Pancreas (tissue), 10 donors: ENCODE measurements around the gene HAGHL. TPM values are rescaled to one million over a fixed set of nuclear protein-coding genes. Genes with fewer than 3 reads are reported as not detected.

Experiments used
- ATAC-seq, 4 donors: fragments of 200-7000 bp; cut with Tn5 transposase; one replicate each; pipeline versions ENCODE4 v1.8.0 to v1.9.1; 2020; ENCODE audit warnings: mild to moderate bottlenecking in 4 of 4, moderate library complexity in 4 of 4
- DNase-seq, 6 donors: peaks; one replicate each; pipeline ENCODE4 v3.0.0-alpha.2; 2020
- FAIRE-seq: peaks from 2 replicates; lab custom pipeline; 2012; peaks lifted over from hg19 to GRCh38; lab: Jason Lieb, UNC
- H3K27ac ChIP-seq, 4 donors: fragments of 200-600 bp; sonication (generic); 1 replicate in 3 of 4; 2 replicates in 1 of 4; pipeline versions ENCODE4 v1.5.0 to v1.8.0; 2020
- H3K27me3 ChIP-seq, 4 donors: fragments of 200-600 bp; one replicate each; pipeline ENCODE4 v1.8.0; 2021
- H3K36me3 ChIP-seq, 3 donors: fragments of 200-600 bp; sonication (generic) in 1 of 3; one replicate each; pipeline versions ENCODE4 v1.5.0 to v1.8.0; 2020 to 2021
- H3K4me1 ChIP-seq, 3 donors: fragments of 200-600 bp; one replicate each; pipeline ENCODE4 v1.8.0; 2021
- H3K4me3 ChIP-seq, 4 donors: fragments of 200-600 bp; sonication (generic) in 2 of 4; one replicate each; pipeline versions ENCODE4 v1.5.0 to v1.8.0; 2020 to 2021
- H3K9me3 ChIP-seq, 4 donors: fragments of 200-600 bp; one replicate each; pipeline ENCODE4 v1.8.0; 2021
- WGBS, 2 donors: extraction: QIAGEN DNeasy Blood & Tissue Kit; methylation state at CpG; one replicate each; pipeline ENCODE4 v1.1.7; 2013; 5-methylcytosine and 5-hydroxymethylcytosine counted together
- intact Hi-C, 3 donors: fragments of 100-400 bp; cut with DNase I; formaldehyde crosslinking; loops; one replicate each; pipeline versions ENCODE4 v1.11.1 to v1.14.2; 2022
- polyA plus RNA-seq, 2 donors: library from polyadenylated mRNA; stranded (reverse); fragments of 200-250 nt; gene quantifications; one replicate each; pipeline ENCODE4 v1.2.3, GENCODE V29; 2013
- total RNA-seq, 6 donors: library from RNA; stranded (reverse); fragmentation: NEBNext Ultra II Directional in 4 of 6; extraction: Animal tissue kit (Norgen Biotek cat#: 25700) in 4 of 6; gene quantifications; one replicate each; pipeline versions ENCODE4 v1.2.1 to v1.2.4, GENCODE V29; 2021 to 2023
- TF ChIP-seq, protein P1 (sequence below), 4 donors: fragments of 200-600 bp; sonication (generic) in 3 of 4; IDR thresholded peaks; one replicate each; pipeline versions ENCODE4 v1.5.0 to v1.8.0; 2021; ENCODE audit warnings: antibody characterized with exemption in 4 of 4
- donor health status: healthy with polysubstance abuse.
- donor health status: DM: no; HTN: no; CAD: no; lungs with moderate emphysema.
- donor health status: DM: no; HTN: no; CAD: no.
- donor health status: control.
- donor health status: control.
- donor health status: Bipolar disorder and iron deficiency.
- donor health status: DM: yes; HTN: yes; CAD: no.
- donor health status: DM: no; HTN: no; CAD: no.
- donor health status: DM: no; HTN: no; CAD: no.
- donor health status: DM: yes; HTN: yes; CAD: no.

The HAGHL gene
- total and polyA plus RNA-seq, 8 donors = 0.47 to 17.5 (median 1.6) TPM

DNA sequence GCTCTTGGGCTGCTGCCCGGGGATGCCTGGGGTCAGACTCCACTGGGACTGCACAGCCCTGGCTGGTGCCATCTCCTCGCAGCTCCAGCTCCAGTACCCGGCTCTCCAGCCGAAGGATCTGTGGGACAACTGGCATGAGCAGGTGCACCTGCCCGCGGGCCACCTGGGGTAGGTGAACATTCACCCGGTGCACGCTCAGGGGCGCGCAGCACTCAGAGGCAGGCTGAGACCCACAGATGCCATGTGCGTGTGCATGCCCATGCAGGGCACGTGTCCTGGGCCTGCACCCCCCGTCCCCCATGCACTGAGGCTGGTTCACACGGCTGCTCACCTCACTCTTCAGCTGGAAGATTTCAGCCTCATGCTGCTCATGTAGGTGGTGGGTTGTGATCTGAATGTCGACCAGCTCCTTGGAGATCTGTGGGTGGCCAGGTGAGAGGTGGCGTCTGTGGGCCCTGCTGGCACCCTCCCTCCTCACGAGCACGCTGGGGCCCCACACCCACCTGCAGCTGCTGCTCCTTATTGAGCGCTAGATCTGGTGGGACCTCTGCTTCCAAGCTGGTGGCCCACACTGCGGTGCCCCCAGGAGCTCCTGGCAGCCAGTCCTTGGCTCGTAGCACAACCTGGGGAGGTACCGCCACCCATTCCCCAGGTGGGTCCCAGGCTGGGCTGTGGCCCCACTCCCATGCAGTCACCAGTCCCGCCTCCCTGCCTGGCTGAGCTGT, 1.3 kb upstream of the HAGHL start:
- H3K36me3 ChIP-seq = no peaks in the 10 kb centered on the region
- DNase-seq (peak in 2 of 6 donors; percentile 33 to 80), FAIRE-seq (no peak), ATAC-seq (no peak)
- 46 to 60% methylated on average over 23 of the region's 23 CpGs for WGBS, 2 donors
- TF ChIP-seq, protein P1, sequence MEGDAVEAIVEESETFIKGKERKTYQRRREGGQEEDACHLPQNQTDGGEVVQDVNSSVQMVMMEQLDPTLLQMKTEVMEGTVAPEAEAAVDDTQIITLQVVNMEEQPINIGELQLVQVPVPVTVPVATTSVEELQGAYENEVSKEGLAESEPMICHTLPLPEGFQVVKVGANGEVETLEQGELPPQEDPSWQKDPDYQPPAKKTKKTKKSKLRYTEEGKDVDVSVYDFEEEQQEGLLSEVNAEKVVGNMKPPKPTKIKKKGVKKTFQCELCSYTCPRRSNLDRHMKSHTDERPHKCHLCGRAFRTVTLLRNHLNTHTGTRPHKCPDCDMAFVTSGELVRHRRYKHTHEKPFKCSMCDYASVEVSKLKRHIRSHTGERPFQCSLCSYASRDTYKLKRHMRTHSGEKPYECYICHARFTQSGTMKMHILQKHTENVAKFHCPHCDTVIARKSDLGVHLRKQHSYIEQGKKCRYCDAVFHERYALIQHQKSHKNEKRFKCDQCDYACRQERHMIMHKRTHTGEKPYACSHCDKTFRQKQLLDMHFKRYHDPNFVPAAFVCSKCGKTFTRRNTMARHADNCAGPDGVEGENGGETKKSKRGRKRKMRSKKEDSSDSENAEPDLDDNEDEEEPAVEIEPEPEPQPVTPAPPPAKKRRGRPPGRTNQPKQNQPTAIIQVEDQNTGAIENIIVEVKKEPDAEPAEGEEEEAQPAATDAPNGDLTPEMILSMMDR (IDR thresholded peaks at IDR 0.05) = no peak
- peaks cover 9 to 22% (median 17%) of the 10 kb centered on the region in 3 donors for H3K4me1 ChIP-seq
- H3K27me3 ChIP-seq = no peaks in the 10 kb centered on the region
- intact Hi-C loops = no loop called here
- no peak overlapping the region for H3K4me3 ChIP-seq
- no peak overlapping the region for H3K27ac ChIP-seq
- no peaks in the 10 kb centered on the region for H3K9me3 ChIP-seq

DNA sequence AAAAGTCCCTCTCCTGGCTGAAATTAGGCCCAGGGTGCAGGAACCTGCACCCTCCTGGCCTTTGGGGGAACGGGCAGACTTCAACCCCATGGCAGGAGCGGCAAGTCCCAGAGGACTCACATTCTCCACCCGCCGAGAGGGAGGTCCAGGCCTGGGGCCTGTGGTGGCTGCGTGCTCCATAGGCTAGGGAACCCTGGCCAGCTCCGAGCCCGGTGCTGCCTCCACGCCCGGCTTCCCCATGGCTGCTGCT, 793 bp upstream of the HAGHL start:
- FAIRE-seq = no peak
- H3K4me3 ChIP-seq = peak overlapping the region in 1 of 4 donors; percentile 49
- ATAC-seq = no peak
- no peak for DNase-seq
- intact Hi-C loops = no loop called here
- no peaks in the 10 kb centered on the region for H3K36me3 ChIP-seq
- peaks cover 9 to 22% (median 17%) of the 10 kb centered on the region in 3 donors for H3K4me1 ChIP-seq
- H3K27me3 ChIP-seq = no peaks in the 10 kb centered on the region
- H3K27ac ChIP-seq = no peak overlapping the region
- no peaks in the 10 kb centered on the region for H3K9me3 ChIP-seq
- TF ChIP-seq, protein P1 (IDR thresholded peaks at IDR 0.05) = no peak
- WGBS, 2 donors = 8% methylated on average over 9 of the region's 9 CpGs

DNA sequence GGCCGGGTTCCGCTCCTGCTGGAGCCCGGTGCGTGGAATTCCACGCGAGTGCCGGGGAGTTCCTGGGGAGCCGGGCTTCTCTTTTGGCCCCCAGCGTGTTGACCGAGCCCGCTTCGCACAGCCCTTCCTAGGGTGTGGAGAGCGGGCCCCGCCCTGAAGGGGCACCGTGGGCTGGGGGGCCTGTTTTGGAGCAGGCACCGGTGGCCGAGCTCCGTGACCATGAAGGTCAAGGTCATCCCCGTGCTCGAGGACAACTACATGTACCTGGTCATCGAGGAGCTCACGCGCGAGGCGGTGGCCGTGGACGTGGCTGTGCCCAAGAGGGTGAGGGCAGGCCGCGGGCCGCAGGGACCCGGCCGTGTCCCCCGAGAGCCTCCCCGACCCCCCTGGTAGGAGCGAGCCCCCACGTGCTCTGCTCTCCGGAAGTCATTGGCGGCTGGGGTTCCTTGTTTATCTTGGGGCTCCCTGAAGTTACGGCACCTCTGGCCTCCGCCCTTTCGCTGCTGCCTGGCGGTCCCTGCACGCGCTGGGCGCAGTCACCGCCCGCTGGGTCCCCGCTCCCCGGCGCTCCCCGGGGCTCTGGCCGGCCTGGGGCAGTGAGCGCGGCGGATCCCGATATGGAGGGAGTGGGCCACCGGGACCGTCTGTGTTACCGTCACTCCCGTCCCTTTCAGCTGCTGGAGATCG, 528 bp downstream of the HAGHL start:
- peaks cover 9 to 16% (median 14%) of the 10 kb centered on the region in 3 donors for H3K4me1 ChIP-seq
- WGBS, 2 donors = 0 to 1% methylated on average over 48 to 61 of the region's 61 CpGs
- DNase-seq = peak in 4 of 6 donors; percentile 5 to 84 (median 56)
- TF ChIP-seq, protein P1 (IDR thresholded peaks at IDR 0.05) = no peak
- no peaks in the 10 kb centered on the region for H3K27me3 ChIP-seq
- peaks cover 0 to 6% (median 0%) of the 10 kb centered on the region in 3 donors for H3K36me3 ChIP-seq
- intact Hi-C loops = no loop called here
- H3K27ac ChIP-seq = no peak overlapping the region
- peak in 2 of 4 donors; percentile 3 to 8 for ATAC-seq
- no peaks in the 10 kb centered on the region for H3K9me3 ChIP-seq
- peak overlapping the region; percentile 14 to 49 (median 22) for H3K4me3 ChIP-seq
- no peak for FAIRE-seq

DNA sequence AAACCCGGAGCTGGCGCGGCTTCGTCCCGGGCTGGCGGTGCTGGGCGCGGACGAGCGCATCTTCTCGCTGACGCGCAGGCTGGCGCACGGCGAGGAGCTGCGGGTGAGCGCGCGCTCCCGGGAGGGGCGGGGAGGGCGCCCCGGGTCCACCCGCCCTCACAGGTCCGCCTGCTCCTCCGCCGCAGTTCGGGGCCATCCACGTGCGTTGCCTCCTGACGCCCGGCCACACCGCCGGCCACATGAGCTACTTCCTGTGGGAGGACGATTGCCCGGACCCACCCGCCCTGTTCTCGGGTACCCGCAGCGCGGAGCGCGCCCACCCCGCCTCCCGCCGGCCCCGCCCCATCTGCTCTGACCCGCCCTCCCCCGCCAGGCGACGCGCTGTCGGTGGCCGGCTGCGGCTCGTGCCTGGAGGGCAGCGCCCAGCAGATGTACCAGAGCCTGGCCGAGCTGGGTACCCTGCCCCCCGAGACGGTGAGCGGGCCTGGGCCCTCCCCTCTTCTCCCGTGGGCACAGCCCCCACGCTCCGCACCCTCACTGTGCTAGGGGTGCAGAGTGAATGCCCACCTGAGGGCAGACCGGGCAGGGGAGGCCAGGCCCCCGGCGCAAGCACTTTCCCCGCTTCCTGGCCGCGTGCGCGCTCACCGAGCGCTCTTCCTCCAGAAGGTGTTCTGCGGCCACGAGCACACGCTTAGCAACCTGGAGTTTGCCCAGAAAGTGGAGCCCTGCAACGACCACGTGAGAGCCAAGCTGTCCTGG, 1.4 kb downstream of the HAGHL start:
- Histone ChIP-seq H3K4me1 (peaks cover 9 to 16% (median 14%) of the 10 kb centered on the region in 3 donors), H3K36me3 (peaks cover 0 to 12% (median 0%) of the 10 kb centered on the region in 3 donors), H3K9me3 (no peaks in the 10 kb centered on the region), H3K4me3 (peak overlapping the region in 3 of 4 donors; percentile 10 to 49 (median 30)), H3K27ac (no peak overlapping the region), H3K27me3 (no peaks in the 10 kb centered on the region)
- no peak for FAIRE-seq
- DNase-seq = peak in 5 of 6 donors; percentile 30 to 84 (median 53)
- 1% methylated on average over 26 to 80 of the region's 80 CpGs for WGBS, 2 donors
- intact Hi-C loops = no loop called here
- TF ChIP-seq, protein P1 (IDR thresholded peaks at IDR 0.05) = no peak
- ATAC-seq = peak; percentile 20 to 59 (median 57)
